Small intestine (tissue), 7 donors: Measurements from ENCODE around the gene OR10V1. TPM values are rescaled to one million over a fixed set of nuclear protein-coding genes. Genes with fewer than 3 reads are reported as not detected.

Experiments used
- DNase-seq, 2 donors: peaks; one replicate each; pipeline versions ENCODE4 v3.0.0 to v3.0.0-alpha.2; 2013
- FAIRE-seq: peaks from 2 replicates; lab custom pipeline; 2012; peaks lifted over from hg19 to GRCh38; lab: Jason Lieb, UNC
- H3K27ac ChIP-seq, 3 donors: one replicate each; pipeline ENCODE4 v1.5.1; 2013; ENCODE audit warnings: low read length in 2 of 3, mild to moderate bottlenecking in 2 of 3, control low read depth in 1 of 3, inconsistent platforms in 1 of 3, low read depth in 1 of 3, moderate library complexity in 1 of 3
- H3K27me3 ChIP-seq, 3 donors: one replicate each; pipeline ENCODE4 v1.6.1; 2013; ENCODE audit warnings: low read length in 3 of 3, inconsistent platforms in 1 of 3; ENCODE audit not compliant: control insufficient read depth in 3 of 3, insufficient read depth in 3 of 3
- H3K36me3 ChIP-seq, 3 donors: one replicate each; pipeline ENCODE4 v1.6.1; 2013; ENCODE audit warnings: low read length in 3 of 3, inconsistent platforms in 1 of 3, low read depth in 1 of 3, mild to moderate bottlenecking in 1 of 3, moderate library complexity in 1 of 3; ENCODE audit not compliant: control insufficient read depth in 3 of 3, insufficient read depth in 2 of 3
- H3K4me1 ChIP-seq, 3 donors: one replicate each; pipeline ENCODE4 v1.6.1; 2013; ENCODE audit warnings: low read length in 2 of 3, inconsistent platforms in 1 of 3, low read depth in 1 of 3, mild to moderate bottlenecking in 1 of 3, moderate library complexity in 1 of 3; ENCODE audit not compliant: control insufficient read depth in 3 of 3, insufficient read depth in 2 of 3
- H3K4me3 ChIP-seq, 3 donors: one replicate each; pipeline ENCODE4 v1.5.1; 2013; ENCODE audit warnings: low read length in 3 of 3, control low read depth in 1 of 3, inconsistent platforms in 1 of 3, low read depth in 1 of 3, mild to moderate bottlenecking in 1 of 3, moderate library complexity in 1 of 3
- H3K9me3 ChIP-seq, 2 donors: one replicate each; pipeline ENCODE4 v1.6.1; 2013; ENCODE audit warnings: low read depth in 1 of 2, low read length in 1 of 2; ENCODE audit not compliant: control insufficient read depth in 2 of 2, insufficient read depth in 1 of 2
- WGBS, 3 donors: extraction: QIAGEN DNeasy Blood & Tissue Kit; methylation state at CpG; one replicate each; pipeline ENCODE4 v1.1.7; 2013; 5-methylcytosine and 5-hydroxymethylcytosine counted together
- polyA plus RNA-seq, 4 donors: library from polyadenylated mRNA; stranded (reverse) in 3 of 4; unstranded in 1 of 4; fragments of 200-250 nt in 3 of 4; fragments of 120-200 nt in 1 of 4; gene quantifications; one replicate each; pipeline versions ENCODE4 v1.2.1 to v1.2.3, GENCODE V29; 2013
- donor health status: healthy with polysubstance abuse.
- donor health status: control.
- donor health status: control.
- donor health status: Bipolar disorder and iron deficiency.
- donor health status: healthy.

Gene OR10V1
- polyA plus RNA-seq, 4 donors: not detected

DNA sequence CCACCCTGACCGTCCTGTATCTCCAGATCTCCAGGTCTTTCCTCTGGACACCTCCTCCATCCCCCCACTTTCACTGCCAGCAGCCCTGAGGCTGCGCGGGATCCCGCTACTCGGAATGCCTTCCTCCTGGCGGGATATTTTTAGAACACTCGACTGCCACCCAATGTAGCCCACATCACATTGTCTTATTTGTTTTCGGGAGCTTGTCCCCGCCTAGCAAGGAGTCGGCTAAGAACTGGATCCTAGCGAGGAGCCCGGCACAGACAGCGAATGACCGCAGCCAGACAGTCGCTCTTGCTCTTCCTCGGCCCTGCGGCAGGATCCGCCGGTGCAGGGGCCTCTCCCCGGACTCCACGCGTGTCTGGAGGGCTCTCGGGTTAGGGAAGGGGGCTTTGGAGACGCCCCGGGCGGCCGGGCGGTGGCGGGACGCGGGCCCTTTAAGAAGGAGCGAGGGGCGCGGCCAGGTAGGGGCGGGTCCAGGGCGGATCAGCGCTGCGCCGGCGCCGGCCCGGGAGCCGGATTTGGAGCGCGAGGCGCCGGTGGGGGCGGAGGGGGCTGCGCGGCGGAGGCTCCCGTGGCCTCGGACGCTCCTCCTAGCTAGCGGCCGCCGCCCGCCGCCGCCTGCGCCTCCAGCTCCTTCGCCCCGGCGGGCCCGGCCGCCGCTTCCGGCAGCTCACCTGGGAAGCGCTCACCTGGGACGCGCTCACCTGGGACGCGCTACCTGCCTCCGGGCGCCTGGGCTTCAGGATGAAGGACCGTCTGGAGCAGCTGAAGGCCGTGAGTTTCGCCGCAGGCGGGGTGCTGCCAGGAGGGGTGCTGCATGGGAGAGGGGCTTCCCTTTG lies 41.4 kb upstream of the OR10V1 start, which contains the start of gene STX3:
STX3 (plus strand) TSS at position 518 of the 842 bp plus-strand sequence; CDS start at position 748, 230 bp downstream.
- Histone ChIP-seq H3K27ac (peak within 1 kb of the TSS; percentile 81 to 98 (median 96)), H3K4me1 (peaks cover 0 to 26% (median 4%) of the 10 kb centered on the region in 3 donors), H3K9me3 (no peaks in the 10 kb centered on the region), H3K4me3 (peak within 1 kb of the TSS; percentile 84 to 86 (median 86)), H3K27me3 (no peaks in the 10 kb centered on the region), H3K36me3 (peaks cover 0 to 20% (median 0%) of the 10 kb centered on the region in 3 donors)
- FAIRE-seq (no peak), DNase-seq (peak; percentile 80 to 93)
- WGBS, 3 donors: 0 to 1% (median 0%) methylated on average over 40 to 80 of the region's 80 CpGs

DNA sequence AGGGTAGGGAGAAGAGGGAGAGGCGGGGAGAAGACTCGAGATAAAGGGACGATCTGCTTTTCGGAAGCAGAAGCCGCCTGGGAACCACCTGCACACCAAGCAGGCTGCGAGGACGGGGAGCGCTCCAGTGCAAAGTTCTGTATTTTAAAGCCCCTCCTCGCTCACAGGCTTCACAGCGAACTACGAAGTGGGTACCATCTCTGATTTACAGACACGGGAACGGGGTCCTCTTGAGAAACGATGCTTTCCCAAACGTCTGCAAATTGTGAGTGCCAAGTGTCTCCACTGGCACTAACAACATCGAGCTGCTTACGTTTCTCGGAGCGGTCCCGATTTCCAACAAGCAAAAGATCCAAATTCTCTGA lies 40.8 kb upstream of the OR10V1 start:
- Histone ChIP-seq H3K27me3 (no peaks in the 10 kb centered on the region), H3K4me1 (peaks cover 0 to 26% (median 4%) of the 10 kb centered on the region in 3 donors), H3K4me3 (peak overlapping the region; percentile 62 to 86 (median 84)), H3K9me3 (no peaks in the 10 kb centered on the region), H3K27ac (peak overlapping the region; percentile 81 to 98 (median 96)), H3K36me3 (peaks cover 0 to 18% (median 0%) of the 10 kb centered on the region in 3 donors)
- no peak for FAIRE-seq
- 0 to 1% (median 0%) methylated on average over 20 of the region's 20 CpGs for WGBS, 3 donors
- DNase-seq: no peak

DNA sequence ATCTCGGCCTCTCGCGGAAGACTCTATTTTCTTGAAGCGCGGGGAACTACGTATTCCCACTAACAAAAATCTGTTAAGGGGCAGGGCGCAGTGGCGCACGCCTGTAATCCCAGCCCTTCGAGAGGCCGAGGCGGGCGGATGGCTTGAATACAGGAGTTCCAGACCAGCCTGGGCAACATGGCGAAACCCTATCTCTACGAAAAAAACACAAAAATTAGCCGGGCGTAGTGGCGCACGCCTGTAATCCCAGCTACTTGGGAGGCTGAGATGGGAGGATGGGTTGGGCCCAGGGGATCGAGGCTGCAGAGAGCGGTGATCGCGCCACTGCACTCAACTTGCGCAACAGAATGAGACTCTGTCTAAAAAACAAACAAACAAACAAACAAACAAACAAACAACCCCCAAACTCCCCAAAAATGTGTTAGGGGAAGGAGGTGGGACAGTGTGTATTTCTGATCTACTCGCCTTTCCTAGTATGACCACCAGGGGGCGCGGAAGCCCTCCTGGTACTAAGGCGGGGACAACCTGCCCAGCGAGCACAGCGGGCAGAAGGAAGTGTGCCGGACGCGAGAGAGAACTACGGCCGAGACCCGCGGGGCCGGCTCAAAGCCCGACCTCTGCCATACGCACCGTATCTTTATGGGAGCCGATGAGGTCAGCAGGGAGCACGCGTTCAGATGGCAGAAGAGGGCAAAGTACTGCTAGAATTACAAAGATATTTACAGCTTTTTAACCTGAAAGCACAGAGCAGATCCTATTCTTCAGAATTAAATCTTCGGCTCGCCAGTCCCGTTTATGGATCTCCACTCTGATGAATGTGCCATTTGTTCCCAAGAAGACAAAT lies 40.2 kb upstream of the OR10V1 start:
- Histone ChIP-seq H3K36me3 (peaks cover 0 to 15% (median 0%) of the 10 kb centered on the region in 3 donors), H3K4me1 (peaks cover 0 to 26% (median 4%) of the 10 kb centered on the region in 3 donors), H3K27me3 (no peaks in the 10 kb centered on the region), H3K9me3 (no peaks in the 10 kb centered on the region), H3K27ac (peak overlapping the region; percentile 81 to 98 (median 96)), H3K4me3 (peak overlapping the region; percentile 62 to 86 (median 84))
- WGBS, 3 donors: 24 to 33% (median 26%) methylated on average over 47 of the region's 47 CpGs
- FAIRE-seq (no peak), DNase-seq (peak; percentile 87 to 96)

DNA sequence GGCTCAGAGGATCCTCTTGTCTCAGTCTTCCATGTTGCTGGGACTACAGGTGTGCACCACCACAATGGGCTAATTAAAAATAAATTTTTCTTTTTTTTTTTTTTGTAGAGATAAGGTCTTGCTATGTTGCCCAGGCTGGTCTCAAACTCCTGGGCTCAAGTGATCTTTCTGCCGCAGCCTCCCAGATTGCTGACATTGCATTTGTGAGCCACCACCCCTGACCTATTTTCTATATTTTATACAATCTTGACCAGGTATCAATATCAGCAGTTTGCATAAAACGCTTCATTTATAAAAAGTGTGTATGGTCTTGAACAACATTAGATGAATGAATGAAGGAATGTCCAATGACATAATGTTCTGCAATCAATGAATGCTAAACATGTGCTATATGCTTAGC lies 32.5 kb upstream of the OR10V1 start:
- 44 to 77% (median 69%) methylated on average over 2 of the region's 2 CpGs for WGBS, 3 donors
- H3K27me3 ChIP-seq: no peaks in the 10 kb centered on the region
- no peak for FAIRE-seq
- H3K27ac ChIP-seq: no peak overlapping the region
- no peak for DNase-seq
- no peaks in the 10 kb centered on the region for H3K9me3 ChIP-seq
- no peaks in the 10 kb centered on the region for H3K36me3 ChIP-seq
- H3K4me1 ChIP-seq: no peaks in the 10 kb centered on the region
- no peak overlapping the region for H3K4me3 ChIP-seq

DNA sequence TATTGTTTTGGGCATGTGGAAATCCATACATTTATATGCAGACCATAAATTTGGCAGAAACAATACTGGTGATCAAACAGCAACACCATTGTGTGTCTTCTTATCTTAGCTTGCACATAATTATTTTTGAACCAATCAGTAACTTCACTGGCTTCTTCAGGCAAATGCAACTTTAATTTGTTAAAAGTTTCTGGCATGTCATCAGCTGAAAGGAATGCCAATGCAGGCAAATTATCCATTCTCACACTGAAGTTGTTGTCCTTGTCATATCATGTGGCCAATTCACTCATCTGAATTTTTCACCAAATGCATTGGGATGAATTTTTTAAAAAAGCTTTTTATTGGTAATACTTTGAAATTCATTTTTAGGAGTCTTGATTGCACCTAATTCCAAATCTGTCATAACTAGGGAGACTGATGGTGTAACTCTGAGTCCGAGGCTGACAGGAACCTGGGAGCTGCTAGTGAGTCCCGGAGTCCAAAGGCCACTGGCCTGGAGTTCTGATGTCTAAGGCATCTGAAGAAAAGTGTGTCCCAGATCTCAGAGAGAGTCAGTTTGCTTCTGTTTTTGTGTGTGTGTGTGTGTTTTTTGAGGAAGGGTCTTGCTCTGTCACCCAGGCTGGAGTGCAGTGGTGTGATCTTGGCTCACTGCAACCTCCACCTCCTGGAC lies 17.4 kb upstream of the OR10V1 start:
- no peak overlapping the region for H3K4me3 ChIP-seq
- peaks cover 0 to 23% (median 0%) of the 10 kb centered on the region in 3 donors for H3K4me1 ChIP-seq
- no peak for FAIRE-seq
- no peaks in the 10 kb centered on the region for H3K27me3 ChIP-seq
- peak overlapping the region in 1 of 3 donors; percentile 29 for H3K27ac ChIP-seq
- 38 to 72% (median 64%) methylated on average over 2 of the region's 2 CpGs for WGBS, 3 donors
- H3K9me3 ChIP-seq: no peaks in the 10 kb centered on the region
- DNase-seq: peak; percentile 24 to 64
- H3K36me3 ChIP-seq: no peaks in the 10 kb centered on the region

DNA sequence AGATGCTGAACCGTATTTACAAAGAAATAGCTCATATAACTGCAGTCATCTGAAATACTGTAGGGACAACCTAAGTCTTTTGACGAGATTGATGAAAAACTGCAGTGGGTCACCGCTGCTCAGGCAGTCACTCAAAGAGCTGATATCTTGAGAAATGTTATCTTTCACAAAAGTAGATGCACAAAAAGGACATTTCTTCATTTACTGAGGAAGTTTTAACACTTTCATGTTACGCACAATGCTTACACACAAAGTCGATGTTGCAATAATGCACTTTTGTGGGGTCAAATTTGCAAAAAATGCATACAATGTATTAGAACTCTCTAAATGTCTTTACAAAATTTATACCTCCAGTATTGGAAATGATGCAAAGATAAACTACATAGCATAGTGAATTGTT lies 16.2 kb upstream of the OR10V1 start:
- H3K27ac ChIP-seq: no peak overlapping the region
- no peaks in the 10 kb centered on the region for H3K36me3 ChIP-seq
- H3K4me3 ChIP-seq: no peak overlapping the region
- peaks cover 0 to 23% (median 0%) of the 10 kb centered on the region in 3 donors for H3K4me1 ChIP-seq
- no peak for FAIRE-seq
- WGBS, 3 donors: 87 to 90% (median 88%) methylated on average over 5 of the region's 5 CpGs
- no peak for DNase-seq
- H3K27me3 ChIP-seq: no peaks in the 10 kb centered on the region
- no peaks in the 10 kb centered on the region for H3K9me3 ChIP-seq

DNA sequence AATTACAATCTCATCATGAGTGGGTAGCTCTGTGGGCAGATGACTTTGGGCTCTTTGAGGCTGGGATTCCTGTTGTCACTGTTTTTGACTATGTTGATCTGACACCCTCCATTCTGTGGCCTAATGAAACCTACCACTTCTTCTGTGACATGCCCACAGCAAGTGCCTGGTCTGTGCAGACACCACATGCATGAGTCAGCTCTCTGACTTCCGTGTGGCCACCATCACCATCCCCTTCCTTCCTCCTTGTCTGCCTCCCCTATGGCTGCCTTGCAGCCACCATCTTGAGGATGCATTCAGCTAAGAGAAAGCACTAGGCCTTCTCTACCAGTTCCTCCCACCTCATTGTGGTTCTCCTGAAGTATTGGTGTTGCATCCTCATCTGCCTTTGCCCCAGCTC lies 15.3 kb upstream of the OR10V1 start:
- Histone ChIP-seq H3K27ac (no peak overlapping the region), H3K4me1 (peaks cover 0 to 23% (median 0%) of the 10 kb centered on the region in 3 donors), H3K36me3 (no peaks in the 10 kb centered on the region), H3K9me3 (no peaks in the 10 kb centered on the region), H3K4me3 (no peak overlapping the region), H3K27me3 (no peaks in the 10 kb centered on the region)
- no peak for FAIRE-seq
- no peak for DNase-seq
- 59 to 80% (median 60%) methylated on average over 1 of the region's 1 CpG for WGBS, 3 donors

DNA sequence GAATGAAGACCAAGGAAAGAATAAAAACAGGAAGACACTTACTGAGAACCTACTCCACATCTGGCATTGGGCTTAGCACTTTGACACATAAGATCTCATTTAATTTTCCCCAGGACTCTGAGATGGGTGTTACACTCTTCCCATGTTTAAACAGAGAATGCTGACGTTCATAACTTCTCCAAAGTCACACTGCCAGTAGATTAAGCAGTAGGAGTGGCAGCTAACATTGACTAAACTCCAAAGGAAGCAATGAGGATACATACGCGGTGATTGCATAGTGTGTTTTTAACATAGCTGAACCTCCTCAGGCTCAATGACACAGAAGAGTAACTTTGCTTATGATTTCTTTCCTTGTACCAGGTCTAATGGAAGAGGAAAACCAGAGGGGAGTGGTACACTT lies 14.5 kb upstream of the OR10V1 start:
- Histone ChIP-seq H3K9me3 (no peaks in the 10 kb centered on the region), H3K27me3 (no peaks in the 10 kb centered on the region), H3K36me3 (no peaks in the 10 kb centered on the region), H3K27ac (no peak overlapping the region), H3K4me3 (no peak overlapping the region), H3K4me1 (peaks cover 0 to 23% (median 0%) of the 10 kb centered on the region in 3 donors)
- 70 to 75% (median 73%) methylated on average over 3 of the region's 3 CpGs for WGBS, 3 donors
- DNase-seq (no peak), FAIRE-seq (no peak)
